Endothelial cell of umbilical vein (primary cell): Measurements from ENCODE around the gene C3orf49.

Experiments
- CTCF ChIP-seq, 2 donors: IDR thresholded peaks; 1 replicate in 1 of 2; 2 replicates in 1 of 2; pipeline ENCODE4 v1.5.1; 2011; ENCODE audit warnings: low read length in 2 of 2, mild to moderate bottlenecking in 2 of 2, moderate library complexity in 2 of 2, control low read depth in 1 of 2, inconsistent platforms in 1 of 2, low read depth in 1 of 2; ENCODE audit not compliant: insufficient read depth in 1 of 2; ENCODE audit errors: extremely low read depth in 1 of 2
- EZH2 ChIP-seq: IDR thresholded peaks from 2 replicates; pipeline ENCODE4 v1.6.1; 2012; ENCODE audit warnings: borderline replicate concordance, low read depth, mild to moderate bottlenecking, moderate library complexity, low read length, inconsistent platforms; ENCODE audit not compliant: severe bottlenecking
- JUN ChIP-seq: IDR thresholded peaks from 2 replicates; pipeline ENCODE4 v1.6.1; 2011; ENCODE audit warnings: borderline replicate concordance, low read depth; ENCODE audit not compliant: insufficient read length, insufficient read depth
- MYC ChIP-seq: IDR thresholded peaks from one replicate; pipeline ENCODE4 v1.6.1; 2011; ENCODE audit warnings: mild to moderate bottlenecking, low read depth, low read length
- POLR2A ChIP-seq: IDR thresholded peaks from 2 replicates; pipeline ENCODE4 v1.6.1; 2012; ENCODE audit warnings: low read depth, mild to moderate bottlenecking, control low read depth, low read length
- POLR2AphosphoS5 ChIP-seq: IDR thresholded peaks from 2 replicates; pipeline ENCODE4 v1.6.1; 2012; ENCODE audit warnings: low read depth, mild to moderate bottlenecking, control low read depth, low read length, moderate library complexity; ENCODE audit not compliant: insufficient read depth

- TF ChIP-seq CTCF (IDR thresholded peaks at IDR 0.05; ENCODE audit: extremely low read depth in 1 of 2, insufficient read depth in 1 of 2, low read depth in 1 of 2, low read length in 2 of 2) (no peak), POLR2A (no peak), POLR2AphosphoS5 (no peak), EZH2 (no peak), JUN (no peak), MYC (no peak)
These were observed 38.2 kb downstream of the C3orf49 start for GRCh38 chr3:63857311-63857710.
